LNCaP clone FGC (cell line): ENCODE results near the gene EXOC4.

ENCODE experiments used
- DNase-seq: peaks from one replicate; pipeline ENCODE4 v3.0.0-alpha.2; 2011; ENCODE audit warnings: low read depth
- H3K4me3 ChIP-seq: 2 replicates; pipeline ENCODE4 v1.5.1; 2011; ENCODE audit warnings: mild to moderate bottlenecking, low read depth, low read length, control low read depth
- CTCF ChIP-seq: IDR thresholded peaks from 2 replicates; pipeline ENCODE4 v1.5.1; 2012; ENCODE audit warnings: mild to moderate bottlenecking; ENCODE audit not compliant: control insufficient read depth, insufficient read depth; ENCODE audit errors: extremely low read depth

EXOC4 gene

DNA sequence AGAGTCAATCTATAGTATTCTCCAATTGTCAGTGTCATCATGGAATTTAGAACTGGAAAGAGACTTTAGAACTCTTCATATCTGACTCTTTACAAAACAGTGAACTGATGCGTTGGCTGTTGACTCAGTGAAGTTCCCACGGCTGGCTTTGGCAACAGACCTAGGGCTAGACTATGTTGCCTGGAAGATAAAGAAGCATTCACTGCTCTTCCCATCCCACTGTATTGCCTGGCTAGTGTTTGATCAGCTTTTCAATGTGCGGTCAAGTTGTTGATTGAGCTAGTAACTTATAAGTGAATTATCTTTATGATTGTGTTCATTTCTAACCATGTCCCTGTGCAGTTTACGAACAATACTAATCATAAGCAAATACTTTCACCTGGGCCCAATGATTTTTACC, 508.6 kb downstream of the EXOC4 start:
- no peak for DNase-seq
- no peak overlapping the region for H3K4me3 ChIP-seq
- TF ChIP-seq CTCF, result no peak

- TF ChIP-seq CTCF, result no peak
- H3K4me3 ChIP-seq, result no peak overlapping the region
- DNase-seq, result no peak
Measured at GRCh38 chr7:133763076-133763640, 510.3 kb downstream of the EXOC4 start.

- no peak for DNase-seq
Measured at GRCh38 chr7:133769668-133770067, 516.8 kb downstream of the EXOC4 start.

GRCh38 chr7:133770863-133771492, 518.1 kb downstream of the EXOC4 start:
- DNase-seq, result no peak

More at GRCh38 chr7:133769668-133770067, 516.8 kb downstream of the EXOC4 start:
- no peak overlapping the region for H3K4me3 ChIP-seq
- no peak for TF ChIP-seq CTCF

DNA sequence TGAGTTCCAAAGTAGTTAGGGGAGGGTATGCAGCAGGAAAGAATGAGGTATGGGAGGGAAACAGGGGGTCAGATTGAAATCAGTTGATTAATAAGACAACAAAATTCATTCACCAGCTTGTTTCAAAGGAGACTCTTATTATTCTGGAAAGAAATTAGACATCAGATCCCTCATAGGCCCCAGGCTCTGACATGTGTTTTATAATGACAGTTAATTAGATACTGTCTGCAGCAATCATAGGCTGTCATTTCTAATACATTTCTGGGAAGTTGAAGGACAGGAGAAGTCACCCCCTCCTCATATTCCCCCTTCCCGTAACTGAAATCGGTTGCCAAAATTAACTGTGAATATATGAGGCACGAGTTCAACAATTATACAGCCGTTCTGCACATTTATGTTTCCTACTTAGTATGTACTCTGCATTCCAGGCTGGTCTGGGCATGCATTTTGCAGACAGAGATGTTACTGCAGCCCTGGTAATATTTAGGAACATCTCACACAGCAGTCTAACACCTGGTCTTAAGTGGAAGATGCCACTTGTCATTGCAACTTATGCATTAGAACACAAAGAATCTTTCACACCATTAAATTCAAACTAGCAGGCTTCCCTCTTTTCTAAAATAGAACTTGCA, 519.0 kb downstream of the EXOC4 start:
- TF ChIP-seq CTCF, result no peak
- no peak overlapping the region for H3K4me3 ChIP-seq
- DNase-seq, result no peak

More at GRCh38 chr7:133770863-133771492, 518.1 kb downstream of the EXOC4 start:
- no peak for TF ChIP-seq CTCF
- no peak overlapping the region for H3K4me3 ChIP-seq

DNA sequence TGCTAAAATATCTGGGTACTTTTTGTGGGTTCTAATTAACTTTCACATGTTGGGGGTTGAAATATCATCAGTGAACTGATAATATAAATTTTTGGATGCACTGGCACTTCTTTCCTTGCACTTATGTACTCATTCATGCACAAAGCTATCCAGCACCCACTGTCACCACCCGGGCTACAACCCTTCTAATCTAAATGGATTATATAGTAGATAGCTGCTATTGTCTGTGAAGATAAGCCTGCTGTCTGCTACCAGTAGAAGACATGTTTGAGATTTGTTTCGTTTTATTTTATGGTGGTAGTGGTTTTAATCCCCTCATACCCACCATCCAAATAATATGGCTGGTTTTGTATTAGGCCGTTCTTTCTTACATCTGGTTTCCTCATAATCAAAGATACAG, 520.7 kb downstream of the EXOC4 start:
- no peak for TF ChIP-seq CTCF
- no peak overlapping the region for H3K4me3 ChIP-seq
- DNase-seq, result no peak
